Measurements from ENCODE around the gene GPX4. TPM values are rescaled to one million over a fixed set of nuclear protein-coding genes. Genes with fewer than 3 reads are reported as not detected.

The GPX4 gene
- total RNA-seq, 1 experiment from 2014 or later: 251 TPM

GRCh38 chr19:1154731-1155351 lies 51.0 kb downstream of the GPX4 start:
- TF ChIP-seq CTCF (IDR thresholded peaks at IDR 0.05; ENCODE audit: unreplicated experiment): no peak
- CTCF ChIA-PET: no interaction called here
- Mint-ChIP-seq H3K27me3 (ENCODE audit: unreplicated experiment) (no peaks in the 10 kb centered on the region), H3K4me1 (ENCODE audit: low read depth, unreplicated experiment) (no peaks in the 10 kb centered on the region), H3K36me3 (ENCODE audit: insufficient read depth, unreplicated experiment) (peaks cover 28% of the 10 kb centered on the region), H3K27ac (ENCODE audit: unreplicated experiment) (no peak overlapping the region), H3K9me3 (ENCODE audit: low read depth, unreplicated experiment) (no peaks in the 10 kb centered on the region), H3K4me3 (ENCODE audit: low read depth, unreplicated experiment) (peak overlapping the region; percentile 24)
- intact Hi-C loops (cut with micrococcal nuclease; ENCODE audit: unreplicated experiment): no loop called here
- no TSS peak for BruUV-seq (replicated peaks)
- peak; percentile 66 for DNase-seq

GRCh38 chr19:1155352-1156304 lies 51.8 kb downstream of the GPX4 start:
- Mint-ChIP-seq H3K36me3 (ENCODE audit: insufficient read depth, unreplicated experiment) (peaks cover 33% of the 10 kb centered on the region), H3K9me3 (ENCODE audit: low read depth, unreplicated experiment) (no peaks in the 10 kb centered on the region), H3K4me3 (ENCODE audit: low read depth, unreplicated experiment) (peak overlapping the region; percentile 24), H3K27ac (ENCODE audit: unreplicated experiment) (no peak overlapping the region), H3K27me3 (ENCODE audit: unreplicated experiment) (no peaks in the 10 kb centered on the region), H3K4me1 (ENCODE audit: low read depth, unreplicated experiment) (no peaks in the 10 kb centered on the region)
- no TSS peak for BruUV-seq (replicated peaks)
- intact Hi-C loops (cut with micrococcal nuclease; ENCODE audit: unreplicated experiment): no loop called here
- no peak for TF ChIP-seq CTCF (IDR thresholded peaks at IDR 0.05; ENCODE audit: unreplicated experiment)
- CTCF ChIA-PET: no interaction called here
- no peak for DNase-seq

Other genes with a start within 250 kb of the GPX4 start
- gene CFD, start 244.3 kb upstream of the GPX4 start, total RNA-seq (2022): 2.3 and 3.9 TPM in 2 replicates
- gene MED16, start 210.8 kb upstream of the GPX4 start, total RNA-seq (2022): 21.4 and 22.4 TPM in 2 replicates
- not detected in 2 replicates for gene RNU6-9, start 210.5 kb upstream of the GPX4 start, total RNA-seq (2022)
- gene R3HDM4, start 190.8 kb upstream of the GPX4 start, total RNA-seq (2022): 54.0 and 55.5 TPM in 2 replicates
- gene KISS1R, start 186.7 kb upstream of the GPX4 start, total RNA-seq (2022): not detected in 2 replicates
- gene ARID3A, start 178.0 kb upstream of the GPX4 start, total RNA-seq (2022): 0.85 and 1.6 TPM in 2 replicates
- 43.3 TPM in 2 replicates for gene WDR18, start 119.6 kb upstream of the GPX4 start, total RNA-seq (2022)
- gene GRIN3B, start 103.6 kb upstream of the GPX4 start, total RNA-seq (2022): not detected in 2 replicates
- 129 and 142 TPM in 2 replicates for gene TMEM259, start 82.9 kb upstream of the GPX4 start, total RNA-seq (2022)
- not detected in 2 replicates for gene RNU6-2, start 82.5 kb upstream of the GPX4 start, total RNA-seq (2022)
- 135 and 151 TPM in 2 replicates for gene CNN2, start 77.4 kb upstream of the GPX4 start, total RNA-seq (2022)
- 22.7 and 24.3 TPM in 2 replicates for gene ABCA7, start 63.9 kb upstream of the GPX4 start, total RNA-seq (2022)
- 10.4 and 12.0 TPM in 2 replicates for gene ARHGAP45, start 36.8 kb upstream of the GPX4 start, total RNA-seq (2022)
- gene POLR2E, start 8.6 kb upstream of the GPX4 start, total RNA-seq (2022): 141 and 144 TPM in 2 replicates
- gene SBNO2, start 70.3 kb downstream of the GPX4 start, total RNA-seq (2022): 84.9 and 97.8 TPM in 2 replicates
- 55.8 and 58.3 TPM in 2 replicates for gene STK11, start 101.8 kb downstream of the GPX4 start, total RNA-seq (2022)
- gene CBARP, start 134.0 kb downstream of the GPX4 start, total RNA-seq (2022): 4.2 and 5.7 TPM in 2 replicates
- gene ATP5F1D, start 137.8 kb downstream of the GPX4 start, total RNA-seq (2022): 86.6 and 91.8 TPM in 2 replicates
- gene MIDN, start 144.6 kb downstream of the GPX4 start, total RNA-seq (2022): 61.8 and 72.4 TPM in 2 replicates
- gene CIRBP, start 165.3 kb downstream of the GPX4 start, total RNA-seq (2022): 102 and 112 TPM in 2 replicates
- gene FAM174C, start 171.5 kb downstream of the GPX4 start, total RNA-seq (2022): 32.9 and 34.4 TPM in 2 replicates
- gene EFNA2, start 181.9 kb downstream of the GPX4 start, total RNA-seq (2022): 0.90 and 0.95 TPM in 2 replicates